ENCODE measurements around the gene MRPL12.

The MRPL12 gene

DNA sequence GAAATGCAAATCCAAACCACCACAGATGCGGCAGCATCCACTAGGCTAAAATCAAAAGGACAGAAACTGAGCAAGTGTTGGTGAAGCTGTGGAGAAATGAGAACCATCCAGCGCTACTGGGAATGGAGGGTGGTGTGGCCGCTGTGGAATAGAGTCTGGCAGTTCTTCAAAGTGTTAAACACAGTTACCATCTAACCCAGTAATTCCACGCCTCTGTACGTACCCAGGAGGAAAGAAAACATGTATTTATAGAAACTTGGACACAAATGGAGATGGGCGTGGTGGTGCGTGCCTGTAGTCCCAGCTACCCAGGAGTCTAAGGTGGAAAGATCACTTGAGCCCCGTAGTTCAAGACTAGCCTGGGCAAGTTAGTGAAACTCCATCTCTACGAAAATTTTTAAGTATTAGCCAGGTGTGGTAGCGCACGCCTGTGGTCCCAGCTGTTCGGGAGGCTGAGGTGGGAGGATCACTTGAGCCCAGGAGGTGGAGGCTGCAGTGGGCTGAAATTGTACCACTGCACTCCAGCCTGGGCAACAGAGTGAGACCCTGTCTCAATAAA lies 20.6 kb downstream of the MRPL12 start:
- in situ Hi-C loops (cut with HindIII; ENCODE audit: low pct_ligation_motif_present, low sequenced_read_pairs): no loop called here
- no peak for TF ChIP-seq CTCF (IDR thresholded peaks at IDR 0.05; ENCODE audit: low read depth, low read length, missing control alignments)
- Histone ChIP-seq H3K36me3 (replicated peaks) (no peaks in the 10 kb centered on the region), H3K27ac (no peak overlapping the region), H3K27me3 (replicated peaks) (no peaks in the 10 kb centered on the region), H3K4me3 (ENCODE audit: low read depth, low read length) (no peak overlapping the region)
- no peak for DNase-seq

GRCh38 chr17:81725439-81725838 lies 22.3 kb downstream of the MRPL12 start:
- no peak for TF ChIP-seq CTCF (IDR thresholded peaks at IDR 0.05; ENCODE audit: low read depth, low read length, missing control alignments)
- H3K36me3 ChIP-seq (replicated peaks): no peaks in the 10 kb centered on the region
- no peak overlapping the region for H3K4me3 ChIP-seq (ENCODE audit: low read depth, low read length)
- in situ Hi-C loops (cut with HindIII; ENCODE audit: low pct_ligation_motif_present, low sequenced_read_pairs): no loop called here
- no peak for DNase-seq
- H3K27me3 ChIP-seq (replicated peaks): no peaks in the 10 kb centered on the region
- no peak overlapping the region for H3K27ac ChIP-seq

- Histone ChIP-seq H3K4me3 (ENCODE audit: low read depth, low read length) (no peak overlapping the region), H3K27me3 (replicated peaks) (no peaks in the 10 kb centered on the region), H3K36me3 (replicated peaks) (no peaks in the 10 kb centered on the region), H3K27ac (no peak overlapping the region)
- no peak for DNase-seq
- in situ Hi-C loops (cut with HindIII; ENCODE audit: low pct_ligation_motif_present, low sequenced_read_pairs): no loop called here
- no peak for TF ChIP-seq CTCF (IDR thresholded peaks at IDR 0.05; ENCODE audit: low read depth, low read length, missing control alignments)
Observed at GRCh38 chr17:81726004-81726403, 22.8 kb downstream of the MRPL12 start.

- no peak for DNase-seq
- Histone ChIP-seq H3K4me3 (ENCODE audit: low read depth, low read length) (no peak overlapping the region), H3K36me3 (replicated peaks) (no peaks in the 10 kb centered on the region), H3K27ac (no peak overlapping the region), H3K27me3 (replicated peaks) (no peaks in the 10 kb centered on the region)
- TF ChIP-seq CTCF (IDR thresholded peaks at IDR 0.05; ENCODE audit: low read depth, low read length, missing control alignments): no peak
- in situ Hi-C loops (cut with HindIII; ENCODE audit: low pct_ligation_motif_present, low sequenced_read_pairs): no loop called here
Observed at GRCh38 chr17:81727324-81728031, 24.3 kb downstream of the MRPL12 start.

- peak; percentile 94 for TF ChIP-seq CTCF (IDR thresholded peaks at IDR 0.05; ENCODE audit: low read depth, low read length, missing control alignments)
- Histone ChIP-seq H3K27me3 (replicated peaks) (no peaks in the 10 kb centered on the region), H3K4me3 (ENCODE audit: low read depth, low read length) (no peak overlapping the region), H3K27ac (no peak overlapping the region), H3K36me3 (replicated peaks) (no peaks in the 10 kb centered on the region)
- in situ Hi-C loops (cut with HindIII; ENCODE audit: low pct_ligation_motif_present, low sequenced_read_pairs): no loop called here
- peak; percentile 45 for DNase-seq
Observed at GRCh38 chr17:81733507-81734404, 30.6 kb downstream of the MRPL12 start.

Data from brain microvascular endothelial cell (primary cell).